SK-N-SH (cell line): ENCODE results near the gene C11orf68. TPM values are rescaled to one million over a fixed set of nuclear protein-coding genes. Genes with fewer than 3 reads are reported as not detected.

Experiments used
- CTCF ChIA-PET: fragments of 300-600, 350-600 bp; formaldehyde crosslinking; extraction: SDS; loops from one replicate; lab custom pipeline; 2021; lab: Yijun Ruan, JAX
- POLR2A ChIA-PET: fragments of 350-600 bp; sonication (Branson Sonifier 250); formaldehyde crosslinking; extraction: SDS; loops from one replicate; lab custom pipeline; 2020; ENCODE audit warnings: antibody characterized with exemption, inconsistent platforms; lab: Yijun Ruan, JAX
- DNase-seq: peaks from one replicate; pipeline ENCODE4 v3.0.0; 2012
- H2AFZ ChIP-seq: fragments of 200-600 bp; sonication (generic); 2 replicates; pipeline ENCODE4 v1.8.1; 2016; ENCODE audit warnings: antibody characterized with exemption, mild to moderate bottlenecking, low read depth
- H3F3A ChIP-seq: fragments of 200-600 bp; sonication (generic); replicated peaks from 2 replicates; pipeline ENCODE3; 2016; ENCODE audit warnings: antibody characterized with exemption, mild to moderate bottlenecking; ENCODE audit not compliant: insufficient read depth
- H3K27ac ChIP-seq, 2 experiments: fragments of 200-500 bp in 1 of 2; fragments of 200-600 bp in 1 of 2; sonication (Bioruptor generic) in 1 of 2; sonication (generic), shearing (Covaris generic) in 1 of 2; 2 replicates each; pipeline versions ENCODE4 v1.5.1 to v1.6.1; 2014 to 2016; ENCODE audit warnings: low read depth in 2 of 2, inconsistent platforms in 1 of 2, low read length in 1 of 2, mild to moderate bottlenecking in 1 of 2, mixed read lengths in 1 of 2
- H3K27me3 ChIP-seq: fragments of 200-600 bp; sonication (generic), shearing (Covaris generic); 2 replicates; pipeline ENCODE4 v1.6.1; 2016; ENCODE audit warnings: mixed run types; ENCODE audit not compliant: insufficient read depth
- H3K36me3 ChIP-seq, 2 experiments: fragments of 200-500 bp in 1 of 2; fragments of 200-600 bp in 1 of 2; sonication (Bioruptor generic) in 1 of 2; sonication (generic) in 1 of 2; replicated peaks in 1 of 2; 2 replicates each; pipeline versions ENCODE3 to v1.5.1; 2014 to 2016; ENCODE audit warnings: low read length in 1 of 2, mild to moderate bottlenecking in 1 of 2; ENCODE audit not compliant: insufficient read depth in 2 of 2, control insufficient read depth in 1 of 2
- H3K4me1 ChIP-seq, 2 experiments: fragments of 200-500 bp in 1 of 2; fragments of 200-600 bp in 1 of 2; sonication (Bioruptor generic) in 1 of 2; sonication (generic), shearing (Covaris generic) in 1 of 2; 2 replicates each; pipeline versions ENCODE4 v1.5.1 to v1.6.1; 2014 to 2016; ENCODE audit warnings: low read depth in 1 of 2, low read length in 1 of 2, mixed run types in 1 of 2; ENCODE audit not compliant: insufficient read depth in 2 of 2, control insufficient read depth in 1 of 2
- H3K4me2 ChIP-seq: fragments of 200-600 bp; sonication (generic), shearing (Covaris generic); 2 replicates; pipeline ENCODE4 v1.6.1; 2017; ENCODE audit warnings: mixed run types
- H3K4me3 ChIP-seq, 2 experiments: fragments of 200-500 bp in 1 of 2; fragments of 200-600 bp in 1 of 2; sonication (Bioruptor generic) in 1 of 2; sonication (generic), shearing (Covaris generic) in 1 of 2; 2 replicates each; pipeline versions ENCODE4 v1.5.1 to v1.8.1; 2014 to 2016; ENCODE audit warnings: low read depth in 2 of 2, inconsistent platforms in 1 of 2, low read length in 1 of 2, mild to moderate bottlenecking in 1 of 2, mixed read lengths in 1 of 2, moderate library complexity in 1 of 2
- H3K79me2 ChIP-seq: fragments of 200-600 bp; sonication (generic); 2 replicates; pipeline ENCODE4 v1.8.1; 2017; ENCODE audit warnings: mild to moderate bottlenecking; ENCODE audit not compliant: insufficient read depth
- H3K9ac ChIP-seq: fragments of 200-600 bp; sonication (generic); 2 replicates; pipeline ENCODE4 v1.6.1; 2017; ENCODE audit warnings: mixed run types
- H3K9me2 ChIP-seq: fragments of 200-600 bp; sonication (generic); 2 replicates; pipeline ENCODE4 v1.6.1; 2017; ENCODE audit warnings: mixed run types
- H3K9me3 ChIP-seq: fragments of 200-600 bp; sonication (generic); 2 replicates; pipeline ENCODE4 v1.6.1; 2017; ENCODE audit warnings: mixed run types, mild to moderate bottlenecking, moderate library complexity
- H4K20me1 ChIP-seq: fragments of 200-600 bp; sonication (generic); 2 replicates; pipeline ENCODE4 v1.6.1; 2017; ENCODE audit warnings: mild to moderate bottlenecking, mixed run types; ENCODE audit not compliant: insufficient read depth
- FOSL2 ChIP-seq: IDR thresholded peaks from 2 replicates; pipeline ENCODE4 v1.4.0; 2012; ENCODE audit warnings: low read depth, mild to moderate bottlenecking, moderate library complexity, borderline replicate concordance
- IRF3 ChIP-seq: fragments of 150-350 bp; IDR thresholded peaks from 2 replicates; pipeline ENCODE4 v1.6.1; 2016; ENCODE audit warnings: mild to moderate bottlenecking, low read depth, low read length
- MEF2A ChIP-seq: IDR thresholded peaks from 2 replicates; pipeline ENCODE4 v1.4.0; 2012; ENCODE audit warnings: low read depth, borderline replicate concordance
- NFIC ChIP-seq: IDR thresholded peaks from 2 replicates; pipeline ENCODE4 v1.4.0; 2012; ENCODE audit warnings: borderline replicate concordance
- NRF1 ChIP-seq: IDR thresholded peaks from 2 replicates; pipeline ENCODE4 v1.6.1; 2012; ENCODE audit warnings: low read depth, mild to moderate bottlenecking, low read length
- POLR2AphosphoS5 ChIP-seq: IDR thresholded peaks from 2 replicates; pipeline ENCODE4 v1.6.1; 2012; ENCODE audit warnings: low read depth, low read length
- REST ChIP-seq: IDR thresholded peaks from 2 replicates; pipeline ENCODE4 v1.6.1; 2012; ENCODE audit warnings: mild to moderate bottlenecking, low read depth, low read length, moderate library complexity
- RXRA ChIP-seq: IDR thresholded peaks from 2 replicates; pipeline ENCODE4 v1.4.0; 2012; ENCODE audit warnings: low read depth, mild to moderate bottlenecking, borderline replicate concordance
- TAF1 ChIP-seq: IDR thresholded peaks from 2 replicates; pipeline ENCODE4 v1.6.1; 2012; ENCODE audit warnings: low read depth, mild to moderate bottlenecking, low read length, moderate library complexity, borderline replicate concordance
- USF1 ChIP-seq: IDR thresholded peaks from 2 replicates; pipeline ENCODE4 v1.4.0; 2012; ENCODE audit warnings: low read depth, borderline replicate concordance
- USF2 ChIP-seq: fragments of 150-350 bp; IDR thresholded peaks from 2 replicates; pipeline ENCODE4 v1.6.1; 2017; ENCODE audit warnings: antibody characterized with exemption, low read length, low read depth, borderline replicate concordance
- YY1 ChIP-seq: IDR thresholded peaks from 2 replicates; pipeline ENCODE4 v1.4.0; 2012; ENCODE audit warnings: low read depth, mild to moderate bottlenecking
- WGBS: methylation state at CpG from one replicate; pipeline ENCODE4 v1.1.6; 2017; ENCODE audit warnings: low lambda C conversion rate; 5-methylcytosine and 5-hydroxymethylcytosine counted together
- polyA plus RNA-seq, 3 experiments: library from polyadenylated mRNA; depleted of rRNA; stranded (reverse); fragments of >200 nt; gene quantifications; 2 replicates each; pipeline ENCODE4 v1.2.3, GENCODE V29; 2012

The C11orf68 gene
- polyA plus RNA-seq, 1 of the 3 experiments (the other 2 are of a cell fraction) = 65.3 TPM

GRCh38 chr11:65900899-65901180 lies 18.0 kb downstream of the C11orf68 start:
- H3K4me2 ChIP-seq = peak overlapping the region; percentile 54; the same call in 1 of the 2 replicates
- TF ChIP-seq MEF2A (no peak), USF1 (no peak), NRF1 (no peak), NFIC (no peak), TAF1 (no peak), FOSL2 (no peak), IRF3 (no peak), REST (no peak), RXRA (no peak), POLR2AphosphoS5 (no peak), USF2 (no peak), YY1 (no peak)
- TF ChIP-seq, all 33 proteins: peak for 0
- Histone ChIP-seq H3K4me3 (no peak overlapping the region; a peak in 1 of 4 replicates), H3K9ac (peak overlapping the region; percentile 17; the same call in 1 of the 2 replicates), H3K36me3 (peaks cover 0 to 26% of the 10 kb centered on the region in 2 experiments), H2AFZ (no peak overlapping the region), H3K27me3 (no peaks in the 10 kb centered on the region), H3K9me2 (no peaks in the 10 kb centered on the region), H3K79me2 (peaks cover 81% of the 10 kb centered on the region), H4K20me1 (peaks cover 32% of the 10 kb centered on the region), H3K9me3 (no peaks in the 10 kb centered on the region), H3K27ac (peak overlapping the region in 1 of 2 experiments; percentile 95; a peak in 2 of 4 replicates), H3K4me1 (peaks cover 0 to 44% of the 10 kb centered on the region in 2 experiments; a peak in 3 of 4 replicates), H3F3A (peaks cover 53% of the 10 kb centered on the region)
- WGBS = 97% methylated on average over 11 of the region's 11 CpGs
- ChIA-PET CTCF (interaction anchor here (0.6 to 4.6 kb wide), 9 partner anchors 11 to 360 kb away, joined by 3 to 36 read pairs (median 4); partner anchors contain the start of genes CCDC85B, FIBP, KAT5 and MUS81), POLR2A (interaction anchor here (0.8 to 1.3 kb wide), 2 partner anchors 17 to 23 kb away, joined by 4 to 5 read pairs; partner anchors contain the start of gene C11orf68)
- DNase-seq = no peak
